HEK293 (cell line): ENCODE data around the gene EBP.

Experiments
- BCL11B ChIP-seq: fragments of 450-650 bp; formaldehyde crosslinking; IDR thresholded peaks from 2 replicates; pipeline ENCODE4 v1.5.1; 2016; ENCODE audit warnings: low read depth, missing biosample characterization, missing genetic modification characterization
- KLF10 ChIP-seq: fragments of 450-650 bp; IDR thresholded peaks from 2 replicates; pipeline ENCODE4 v1.5.1; 2018; ENCODE audit warnings: missing biosample characterization, mild to moderate bottlenecking, missing genetic modification characterization
- KLF8 ChIP-seq: fragments of 450-650 bp; formaldehyde crosslinking; IDR thresholded peaks from 2 replicates; pipeline ENCODE4 v1.5.1; 2016; ENCODE audit warnings: missing biosample characterization, missing genetic modification characterization
- KLF9 ChIP-seq: fragments of 450-650 bp; formaldehyde crosslinking; IDR thresholded peaks from 2 replicates; pipeline ENCODE4 v1.5.1; 2016; ENCODE audit warnings: missing biosample characterization, missing genetic modification characterization, low read depth
- PATZ1 ChIP-seq: fragments of 450-650 bp; formaldehyde crosslinking; IDR thresholded peaks from 2 replicates; pipeline ENCODE4 v1.5.1; 2016; ENCODE audit warnings: missing biosample characterization, missing genetic modification characterization
- PRDM10 ChIP-seq: fragments of 450-650 bp; formaldehyde crosslinking; IDR thresholded peaks from 2 replicates; pipeline ENCODE4 v1.5.1; 2016; ENCODE audit warnings: missing biosample characterization, missing genetic modification characterization
- PRDM4 ChIP-seq: fragments of 450-650 bp; formaldehyde crosslinking; IDR thresholded peaks from 2 replicates; pipeline ENCODE4 v1.5.1; 2017; ENCODE audit warnings: missing biosample characterization, missing genetic modification characterization
- SCRT2 ChIP-seq: fragments of 450-650 bp; formaldehyde crosslinking; IDR thresholded peaks from 2 replicates; pipeline ENCODE4 v1.5.1; 2016; ENCODE audit warnings: missing biosample characterization, missing genetic modification characterization
- SP7 ChIP-seq: fragments of 450-650 bp; formaldehyde crosslinking; IDR thresholded peaks from 2 replicates; pipeline ENCODE4 v1.5.1; 2016; ENCODE audit warnings: missing biosample characterization, missing genetic modification characterization
- WT1 ChIP-seq: fragments of 450-650 bp; formaldehyde crosslinking; IDR thresholded peaks from 2 replicates; pipeline ENCODE4 v1.5.1; 2016; ENCODE audit warnings: missing biosample characterization, missing genetic modification characterization
- YY2 ChIP-seq: fragments of 450-650 bp; formaldehyde crosslinking; IDR thresholded peaks from 2 replicates; pipeline ENCODE4 v1.5.1; 2016; ENCODE audit warnings: missing biosample characterization, missing genetic modification characterization
- ZBTB44 ChIP-seq: fragments of 450-650 bp; IDR thresholded peaks from 2 replicates; pipeline ENCODE4 v1.5.1; 2018; ENCODE audit warnings: missing biosample characterization, mild to moderate bottlenecking, missing genetic modification characterization
- ZBTB48 ChIP-seq: fragments of 450-650 bp; formaldehyde crosslinking; IDR thresholded peaks from 2 replicates; pipeline ENCODE4 v1.5.1; 2016; ENCODE audit warnings: missing biosample characterization, missing genetic modification characterization
- ZFHX2 ChIP-seq: fragments of 450-650 bp; formaldehyde crosslinking; conservative IDR thresholded peaks from 2 replicates; pipeline ENCODE4 v1.5.1; 2016; ENCODE audit warnings: missing biosample characterization, missing genetic modification characterization
- ZFP37 ChIP-seq: fragments of 450-650 bp; formaldehyde crosslinking; IDR thresholded peaks from 2 replicates; pipeline ENCODE4 v1.5.1; 2016; ENCODE audit warnings: missing biosample characterization, missing genetic modification characterization
- ZNF121 ChIP-seq: fragments of 450-650 bp; formaldehyde crosslinking; IDR thresholded peaks from 2 replicates; pipeline ENCODE4 v1.5.1; 2016; ENCODE audit warnings: missing biosample characterization, missing genetic modification characterization
- ZNF133 ChIP-seq: fragments of 450-650 bp; formaldehyde crosslinking; IDR thresholded peaks from 2 replicates; pipeline ENCODE4 v1.5.1; 2016; ENCODE audit warnings: missing biosample characterization, missing genetic modification characterization
- ZNF2 ChIP-seq: fragments of 450-650 bp; formaldehyde crosslinking; IDR thresholded peaks from 2 replicates; pipeline ENCODE4 v1.5.1; 2016; ENCODE audit warnings: missing biosample characterization, missing genetic modification characterization
- ZNF214 ChIP-seq: fragments of 450-650 bp; formaldehyde crosslinking; IDR thresholded peaks from 2 replicates; pipeline ENCODE4 v1.5.1; 2017; ENCODE audit warnings: missing biosample characterization, mild to moderate bottlenecking, missing genetic modification characterization, borderline replicate concordance
- ZNF24 ChIP-seq: fragments of 450-650 bp; formaldehyde crosslinking; IDR thresholded peaks from 2 replicates; pipeline ENCODE4 v1.5.1; 2016; ENCODE audit warnings: missing biosample characterization, missing genetic modification characterization
- ZNF335 ChIP-seq: fragments of 450-650 bp; formaldehyde crosslinking; conservative IDR thresholded peaks from 2 replicates; pipeline ENCODE4 v1.5.1; 2016; ENCODE audit warnings: missing biosample characterization, missing genetic modification characterization
- ZNF423 ChIP-seq: fragments of 450-650 bp; formaldehyde crosslinking; IDR thresholded peaks from 2 replicates; pipeline ENCODE4 v1.5.1; 2016; ENCODE audit warnings: missing biosample characterization, missing genetic modification characterization
- ZNF488 ChIP-seq: fragments of 450-650 bp; formaldehyde crosslinking; IDR thresholded peaks from 2 replicates; pipeline ENCODE4 v1.5.1; 2016; ENCODE audit warnings: missing biosample characterization, missing genetic modification characterization
- ZNF529 ChIP-seq: fragments of 450-650 bp; formaldehyde crosslinking; IDR thresholded peaks from 2 replicates; pipeline ENCODE4 v1.5.1; 2017; ENCODE audit warnings: missing genetic modification characterization, missing biosample characterization; ENCODE audit not compliant: insufficient replicate concordance
- ZNF548 ChIP-seq: fragments of 450-650 bp; formaldehyde crosslinking; IDR thresholded peaks from 2 replicates; pipeline ENCODE4 v1.5.1; 2016; ENCODE audit warnings: missing biosample characterization, missing genetic modification characterization
- ZNF629 ChIP-seq: fragments of 450-650 bp; formaldehyde crosslinking; IDR thresholded peaks from 2 replicates; pipeline ENCODE4 v1.5.1; 2017; ENCODE audit warnings: missing biosample characterization, missing genetic modification characterization
- ZNF639 ChIP-seq: fragments of 450-650 bp; formaldehyde crosslinking; IDR thresholded peaks from 2 replicates; pipeline ENCODE4 v1.5.1; 2016; ENCODE audit warnings: missing biosample characterization, missing genetic modification characterization
- ZNF768 ChIP-seq: fragments of 450-650 bp; formaldehyde crosslinking; IDR thresholded peaks from 2 replicates; pipeline ENCODE4 v1.5.1; 2018; ENCODE audit warnings: missing biosample characterization, mild to moderate bottlenecking, missing genetic modification characterization
- ZSCAN30 ChIP-seq: fragments of 450-650 bp; IDR thresholded peaks from 2 replicates; pipeline ENCODE4 v1.5.1; 2018; ENCODE audit warnings: missing biosample characterization, mild to moderate bottlenecking, missing genetic modification characterization, moderate library complexity

Gene EBP

GRCh38 chrX:48573690-48574269, 52.2 kb downstream of the EBP start (continued):
- peak; percentile 41; the same call in 1 of the 2 replicates for TF ChIP-seq ZNF639 (tag by site-specific recombination)
- TF ChIP-seq ZNF768 (tag by site-specific recombination): no peak
- peak; percentile 83 for TF ChIP-seq PRDM10
- no peak for TF ChIP-seq ZNF24 (tag by site-specific recombination)
- TF ChIP-seq ZSCAN30: no peak
- TF ChIP-seq ZBTB44 (tag by site-specific recombination): no peak
- no peak for TF ChIP-seq YY2 (tag by site-specific recombination)
- TF ChIP-seq ZFP37 (tag by site-specific recombination): peak; percentile 27; the same call in 1 of the 2 replicates
- TF ChIP-seq KLF9: no peak
- TF ChIP-seq ZNF214 (tag by site-specific recombination): no peak
- no peak for TF ChIP-seq KLF8 (tag by site-specific recombination)
- no peak for TF ChIP-seq ZNF121
- peak; percentile 42; the same call in 1 of the 2 replicates for TF ChIP-seq SP7 (tag by site-specific recombination)
- TF ChIP-seq ZNF548 (tag by site-specific recombination): no peak
- TF ChIP-seq ZFHX2: peak; percentile 34; the same call in 1 of the 2 replicates
- no peak; the same call in 1 of the 2 replicates for TF ChIP-seq SCRT2 (tag by site-specific recombination)
- TF ChIP-seq ZBTB48 (tag by site-specific recombination): peak; percentile 93
- TF ChIP-seq ZNF423 (tag by site-specific recombination): no peak
- no peak for TF ChIP-seq ZNF529 (tag by site-specific recombination)
- peak; percentile 88 for TF ChIP-seq PATZ1
- TF ChIP-seq BCL11B (tag by site-specific recombination): no peak
- no peak for TF ChIP-seq ZNF488
- TF ChIP-seq ZNF629 (tag by site-specific recombination): peak; percentile 97
- no peak for TF ChIP-seq KLF10 (tag by site-specific recombination)
- no peak for TF ChIP-seq PRDM4 (tag by site-specific recombination)
- peak; percentile 83 for TF ChIP-seq ZNF335
- no peak for TF ChIP-seq WT1 (tag by site-specific recombination)
- TF ChIP-seq ZNF2 (tag by site-specific recombination): 0 out of 2 replicates have a peak, but pooled peaks have one; percentile 8
- TF ChIP-seq ZNF133 (tag by site-specific recombination): no peak
